Measurements from ENCODE around the gene MRPS25.

Gene MRPS25

DNA sequence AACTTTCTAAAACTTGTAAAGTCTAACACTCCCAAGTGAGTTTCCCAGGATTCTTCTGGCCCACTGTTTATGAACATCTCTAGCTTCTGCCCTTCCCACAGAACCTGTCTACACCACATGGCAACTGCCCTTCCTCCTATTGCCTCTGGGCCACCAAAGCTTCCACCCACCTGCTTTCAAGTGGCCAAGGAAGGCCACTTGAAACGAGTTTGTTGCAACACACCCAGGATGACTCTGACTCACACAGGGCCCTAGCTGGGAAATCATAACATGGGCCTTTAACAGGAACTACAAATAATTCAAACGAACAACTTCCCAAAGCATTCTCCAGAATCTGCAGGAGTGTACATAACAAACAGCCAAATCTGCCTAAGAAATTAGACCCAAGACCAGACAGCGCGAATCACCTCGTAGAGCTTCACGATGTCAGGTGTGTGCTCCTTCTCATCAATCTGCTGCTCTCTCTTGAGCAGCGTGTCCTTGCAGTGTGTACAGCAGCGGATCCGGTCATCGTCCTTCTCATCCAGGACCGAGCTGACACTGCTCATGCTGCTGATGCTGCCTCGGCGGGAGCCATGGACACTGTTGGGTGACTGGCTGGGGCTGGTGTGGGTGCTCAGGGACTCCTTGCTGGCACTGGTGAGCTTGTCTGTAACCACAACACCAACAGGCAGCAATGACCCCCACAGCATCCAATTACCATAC is 17.0 kb upstream of the MRPS25 start:
- DNase-seq: no peak

GRCh38 chr3:15079091-15079490 is 14.0 kb upstream of the MRPS25 start:
- no peak for DNase-seq

- DNase-seq: no peak
Observed at GRCh38 chr3:15074500-15074899, 9.4 kb upstream of the MRPS25 start.

DNA sequence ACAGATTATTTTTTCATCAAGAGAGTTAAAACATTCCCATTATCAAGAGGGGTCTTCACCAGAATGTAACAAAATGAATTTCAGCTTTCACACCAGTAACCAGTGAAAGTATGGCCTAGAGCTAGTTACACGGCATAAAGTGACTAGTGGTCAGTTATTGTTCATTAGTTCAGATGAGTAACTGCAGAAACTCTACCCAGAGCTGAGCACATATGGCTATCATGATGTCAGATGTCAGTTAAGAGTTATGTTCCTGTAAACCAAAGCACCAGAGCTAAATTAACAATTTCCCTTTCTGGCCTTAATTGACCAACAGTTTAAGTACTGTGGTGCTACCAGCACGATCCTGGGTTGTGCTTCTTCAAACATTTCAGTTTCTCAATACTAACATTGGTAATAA is 6.6 kb upstream of the MRPS25 start:
- no peak for DNase-seq

- no peak for DNase-seq
Observed at GRCh38 chr3:15069441-15069840, 4.3 kb upstream of the MRPS25 start.

DNA sequence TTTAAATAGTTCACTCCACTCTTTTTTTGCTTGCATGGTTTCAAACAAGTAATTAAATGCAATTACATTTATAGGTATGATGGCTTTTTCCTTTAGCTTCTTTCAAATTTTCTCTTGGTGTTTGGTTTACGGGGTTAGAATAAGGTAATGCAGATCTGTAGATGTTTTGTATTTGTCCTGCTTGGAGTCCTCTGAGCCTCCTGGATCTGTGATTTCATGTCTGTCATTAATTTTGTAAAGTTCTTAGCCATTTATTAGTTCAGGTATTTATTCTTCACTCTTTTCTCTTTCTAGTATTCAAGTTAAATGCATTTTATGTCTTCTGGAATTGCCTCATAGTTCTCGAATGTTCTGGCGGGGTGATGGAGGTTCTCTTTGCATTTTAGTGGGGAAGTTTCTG is 1.4 kb upstream of the MRPS25 start:
- no peak for DNase-seq

GRCh38 chr3:15065550-15066007 is 464 bp upstream of the MRPS25 start:
- no peak for DNase-seq

DNA sequence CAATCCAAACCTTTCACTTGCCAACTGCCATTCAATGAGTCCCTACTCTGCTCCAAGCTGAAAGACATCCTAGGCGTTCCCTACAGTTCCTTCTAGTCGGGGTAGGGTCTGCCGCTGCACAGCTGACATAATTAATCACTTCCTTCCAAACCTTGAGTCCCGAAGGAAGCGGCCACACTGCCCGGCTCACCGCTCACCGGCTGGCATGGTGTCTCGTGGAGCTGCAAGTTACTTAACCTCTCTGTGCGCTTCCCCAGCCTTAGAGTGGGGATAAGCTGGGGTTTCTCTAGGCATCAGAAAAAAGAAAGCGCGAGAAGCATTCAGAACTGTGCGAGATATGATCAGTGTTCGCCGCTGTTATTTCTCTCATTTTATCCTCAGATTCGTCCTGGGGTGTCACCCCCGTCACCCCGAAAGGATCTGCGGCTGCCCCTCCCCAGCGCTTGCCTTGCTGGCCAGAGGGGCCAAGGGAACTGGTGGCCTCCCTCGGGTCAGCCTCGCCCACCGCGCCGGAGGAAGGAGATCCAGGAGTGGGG is 748 bp downstream of the MRPS25 start:
- no peak for DNase-seq

GRCh38 chr3:15063656-15064286 is 1.3 kb downstream of the MRPS25 start:
- DNase-seq: no peak

DNA sequence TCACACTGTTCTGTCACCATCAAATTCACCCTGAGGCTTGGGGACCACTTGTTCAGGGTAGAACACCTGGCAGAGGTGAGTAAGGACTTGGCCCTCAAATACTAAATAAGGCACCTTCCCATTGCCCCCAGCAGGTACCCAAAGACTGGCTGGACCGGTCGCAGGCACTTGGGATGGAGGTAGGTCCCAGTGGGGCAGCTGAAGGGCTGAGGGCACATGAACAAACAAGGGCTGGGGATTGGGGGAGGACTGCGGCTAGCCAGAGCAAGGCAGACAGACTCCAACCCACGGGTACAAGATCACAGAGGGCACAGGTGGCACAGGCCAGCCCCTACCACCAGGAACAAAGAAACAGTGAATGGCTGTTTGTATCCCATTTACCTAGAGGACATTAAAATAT is 1.9 kb downstream of the MRPS25 start:
- no peak for DNase-seq

DNA sequence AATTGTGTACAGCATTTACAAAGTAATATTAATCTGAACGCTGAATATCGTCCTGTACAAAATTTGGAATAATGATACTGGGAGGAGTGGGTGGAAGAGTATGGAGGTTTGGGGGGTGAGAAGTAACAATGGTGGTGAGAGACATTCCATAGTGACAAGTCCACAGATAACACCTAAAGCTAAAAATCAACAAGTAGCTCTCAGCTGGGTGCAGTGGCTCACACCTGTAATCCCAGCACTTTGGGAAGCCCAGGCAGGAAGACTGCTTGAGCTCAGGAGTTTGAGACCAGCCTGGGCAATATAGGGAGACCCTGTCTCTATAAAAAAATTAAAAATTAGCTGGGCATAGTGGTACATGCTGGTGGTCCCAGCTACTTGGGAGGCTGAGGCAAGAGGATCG is 5.1 kb downstream of the MRPS25 start:
- DNase-seq: no peak

GRCh38 chr3:15056676-15057404 is 8.3 kb downstream of the MRPS25 start:
- no peak for DNase-seq

- DNase-seq: no peak
Observed at GRCh38 chr3:15055019-15055557, 10.0 kb downstream of the MRPS25 start.

DNA sequence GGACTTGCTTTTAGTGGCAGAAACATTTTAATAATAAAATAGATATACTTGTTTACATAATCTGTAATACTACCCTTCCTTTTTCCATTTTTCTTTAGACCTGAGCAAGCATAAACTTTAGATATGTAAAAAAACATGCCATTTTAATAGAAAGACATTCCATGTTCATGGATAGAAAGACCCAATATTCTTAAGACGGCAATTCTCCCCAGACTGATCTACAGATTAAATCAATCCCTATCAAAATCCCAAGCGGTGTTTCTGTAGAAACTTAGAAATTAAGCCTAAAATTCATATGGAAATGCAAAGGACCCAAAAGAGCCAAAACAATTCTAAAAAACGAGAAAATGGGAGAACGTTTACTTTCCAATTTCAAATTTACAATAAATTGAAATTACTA is 11.6 kb downstream of the MRPS25 start:
- DNase-seq: no peak

DNA sequence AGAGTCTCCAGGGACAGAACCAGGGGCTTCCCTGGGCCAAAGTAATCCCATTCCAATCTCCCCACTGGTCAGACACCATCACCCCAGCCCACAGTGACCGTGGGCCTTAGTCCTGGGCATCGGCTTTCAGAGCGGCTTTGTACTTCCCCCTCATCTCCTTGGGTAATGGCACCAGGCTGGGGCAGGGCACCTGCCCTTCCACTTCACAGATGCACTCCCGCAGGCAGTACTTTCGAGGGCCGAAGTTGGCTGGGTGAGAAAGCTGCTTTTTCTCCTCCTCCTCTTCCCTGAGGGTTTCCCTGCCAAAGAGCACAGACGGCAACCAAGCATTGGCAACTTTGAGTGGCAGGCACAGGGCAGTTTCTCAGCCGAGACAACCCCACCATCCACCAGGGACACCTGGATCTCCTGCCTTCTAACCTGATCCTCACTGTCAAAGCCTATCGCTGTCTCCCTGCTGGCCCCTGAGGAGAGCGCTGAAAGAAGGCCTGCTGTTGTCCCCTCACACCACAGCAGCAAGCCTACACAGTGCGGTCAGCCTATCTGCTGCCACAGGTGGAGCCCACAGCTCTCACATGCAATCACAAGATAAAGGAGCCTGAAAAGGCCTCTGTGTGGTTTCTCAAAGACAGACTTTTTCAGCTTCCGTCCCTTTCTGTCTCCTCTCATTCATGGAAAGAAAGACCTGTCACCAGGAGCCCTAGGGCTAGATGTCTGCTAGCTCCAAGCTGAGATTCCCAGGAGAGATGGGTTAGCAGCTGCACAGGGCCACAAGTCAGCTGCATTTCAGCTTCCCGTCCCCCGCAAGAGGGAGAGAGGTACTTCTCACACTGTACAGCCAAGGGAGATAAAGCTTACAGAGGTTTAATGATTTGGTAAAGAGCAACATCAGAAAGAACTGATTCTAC is 12.5 kb downstream of the MRPS25 start:
- no peak for DNase-seq

DNA sequence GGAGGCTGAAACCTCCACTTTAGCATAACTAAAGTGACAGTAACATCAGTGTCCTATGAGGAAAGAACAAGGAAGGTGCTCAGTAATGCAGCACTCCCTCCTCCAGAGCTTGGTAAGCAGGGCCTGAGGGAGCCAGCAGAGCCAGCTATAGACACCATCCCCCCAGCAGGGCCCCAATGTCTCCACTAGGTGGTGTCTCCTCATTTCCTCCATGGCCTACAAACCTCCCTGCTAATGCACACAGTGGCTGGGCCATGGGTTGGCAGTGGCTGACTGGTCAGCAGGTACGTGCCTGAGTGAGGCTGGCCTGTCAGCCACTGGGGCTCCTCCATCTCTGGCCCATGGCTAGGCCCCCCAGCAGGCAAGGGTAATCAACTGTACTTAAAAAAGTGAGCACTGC is 13.6 kb downstream of the MRPS25 start:
- DNase-seq: no peak

DNA sequence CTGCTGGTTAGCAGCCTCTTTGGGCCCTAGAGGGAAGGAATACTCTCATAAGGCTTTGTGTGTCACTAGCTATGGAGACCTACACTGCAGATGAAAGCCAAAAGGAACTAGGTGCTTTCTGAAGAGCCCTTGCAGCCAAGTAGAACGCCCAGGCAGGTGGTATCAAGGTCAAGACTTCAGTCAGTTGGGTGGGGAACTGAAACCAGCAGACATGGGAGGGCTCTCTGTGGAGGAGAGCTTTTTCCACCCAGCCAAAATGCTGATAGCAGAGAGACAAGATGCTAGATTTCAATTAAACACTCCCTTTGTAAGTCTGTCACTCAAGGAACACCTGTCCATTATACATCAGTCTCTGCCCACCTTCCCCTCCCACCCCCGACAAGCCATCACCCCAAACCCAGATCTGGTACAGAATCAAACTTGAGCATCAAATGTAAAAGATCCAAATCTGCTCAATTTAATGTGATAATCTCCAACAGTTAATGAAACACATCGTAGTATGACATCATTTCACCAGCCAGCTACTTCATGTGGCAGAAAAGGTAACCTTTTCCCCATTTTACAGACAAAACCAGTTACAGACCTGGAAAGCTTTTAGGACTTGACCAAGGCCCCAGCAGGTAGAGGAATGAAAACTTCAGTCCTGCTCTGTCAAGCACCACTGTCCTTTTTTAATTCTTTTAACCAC is 14.6 kb downstream of the MRPS25 start:
- DNase-seq: no peak

DNA sequence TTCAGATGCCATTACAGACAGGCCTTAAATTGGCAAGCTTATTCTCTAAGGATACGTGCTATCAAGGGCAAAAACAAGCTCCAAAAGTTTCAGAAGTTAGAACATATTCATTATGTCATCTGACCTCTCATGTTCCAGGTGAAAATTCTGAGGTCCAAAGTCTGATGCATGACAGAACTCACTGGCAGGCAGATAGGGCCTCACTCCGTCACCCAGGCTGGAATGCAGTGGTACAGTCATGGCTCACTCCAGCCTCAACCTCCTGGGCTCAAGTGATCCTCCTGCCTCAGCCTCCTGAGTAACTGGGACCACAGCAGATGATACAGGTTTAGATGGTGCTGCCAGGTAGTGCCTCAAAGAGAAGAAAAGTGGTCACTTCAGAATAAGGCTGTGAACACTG is 15.5 kb downstream of the MRPS25 start:
- no peak for DNase-seq

- no peak for DNase-seq
Observed at GRCh38 chr3:15045667-15046066, 19.4 kb downstream of the MRPS25 start.

- no peak for DNase-seq
Observed at GRCh38 chr3:15044326-15044725, 20.8 kb downstream of the MRPS25 start.

GRCh38 chr3:15043408-15044171 is 21.5 kb downstream of the MRPS25 start:
- DNase-seq: no peak
